Stimulated activated CD4-positive, alpha-beta T cell treated with anti-CD3 and anti-CD28 coated beads, Interleukin-15, amount 100 ng/mL, for 1 hour (primary cell): Measurements from ENCODE around the gene SLC12A9.

Experiments used
- DNase-seq, 2 donors: peaks; one replicate each; pipeline ENCODE4 v3.0.0-alpha.2; 2020; ENCODE audit warnings: low read depth in 1 of 2, low spot score in 1 of 2

The SLC12A9 gene

DNA sequence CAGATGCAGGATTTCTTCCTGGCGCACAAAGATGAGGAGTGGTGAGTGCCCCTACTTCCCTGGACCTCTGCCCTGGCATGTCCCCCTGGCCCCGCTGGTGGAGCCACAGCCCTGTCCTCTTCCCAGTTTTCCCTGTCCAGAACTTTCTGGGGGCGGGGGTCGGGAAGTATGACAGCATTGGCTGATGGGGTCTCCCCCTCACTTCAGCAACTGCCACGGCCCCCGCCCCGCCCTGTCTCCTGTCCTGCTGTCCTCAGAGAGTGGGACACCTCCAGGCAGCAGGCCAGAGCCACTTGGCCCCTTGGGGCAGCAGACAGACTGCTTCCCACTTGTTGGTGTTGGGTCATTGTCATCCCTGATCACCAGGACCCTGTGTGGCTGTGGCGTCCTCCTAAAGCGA is 29.7 kb downstream of the SLC12A9 start:
- DNase-seq: no peak

DNA sequence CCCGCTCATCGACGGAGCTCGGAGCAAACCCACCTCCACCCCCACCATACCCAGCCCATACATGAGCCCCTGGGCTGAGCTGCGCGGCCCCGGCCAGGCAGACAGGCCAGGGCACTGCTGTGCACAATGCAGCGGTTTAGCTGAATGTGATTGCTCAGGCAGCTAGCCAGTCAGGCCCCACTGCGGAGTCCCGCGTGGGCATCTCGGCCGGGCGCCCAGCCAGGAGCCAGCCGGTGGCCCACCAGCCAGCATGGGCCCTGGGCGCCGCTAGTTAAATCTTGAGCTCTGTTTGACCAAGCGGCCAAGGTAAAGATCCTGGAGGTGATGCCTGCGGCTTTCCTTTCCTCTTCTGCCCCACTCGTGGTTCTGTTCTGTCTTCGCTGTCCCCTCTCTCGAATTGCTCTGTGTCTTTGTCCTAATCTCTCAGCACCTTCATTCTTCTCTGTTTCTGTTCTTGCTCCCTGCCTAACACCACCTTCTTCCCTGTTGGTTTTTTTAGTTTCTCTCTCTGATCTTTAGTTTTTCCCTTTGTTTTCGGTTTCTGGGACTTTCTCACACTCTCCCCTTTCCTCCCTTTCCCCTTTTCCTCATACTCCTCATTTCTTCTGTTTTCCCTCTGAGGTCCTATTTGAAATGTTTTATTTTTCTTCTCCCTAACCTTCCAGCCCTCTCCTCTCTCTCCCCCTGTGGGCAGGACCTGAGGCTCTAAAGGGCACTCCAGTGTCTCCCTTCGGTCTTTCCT is 30.4 kb downstream of the SLC12A9 start:
- DNase-seq: no peak

DNA sequence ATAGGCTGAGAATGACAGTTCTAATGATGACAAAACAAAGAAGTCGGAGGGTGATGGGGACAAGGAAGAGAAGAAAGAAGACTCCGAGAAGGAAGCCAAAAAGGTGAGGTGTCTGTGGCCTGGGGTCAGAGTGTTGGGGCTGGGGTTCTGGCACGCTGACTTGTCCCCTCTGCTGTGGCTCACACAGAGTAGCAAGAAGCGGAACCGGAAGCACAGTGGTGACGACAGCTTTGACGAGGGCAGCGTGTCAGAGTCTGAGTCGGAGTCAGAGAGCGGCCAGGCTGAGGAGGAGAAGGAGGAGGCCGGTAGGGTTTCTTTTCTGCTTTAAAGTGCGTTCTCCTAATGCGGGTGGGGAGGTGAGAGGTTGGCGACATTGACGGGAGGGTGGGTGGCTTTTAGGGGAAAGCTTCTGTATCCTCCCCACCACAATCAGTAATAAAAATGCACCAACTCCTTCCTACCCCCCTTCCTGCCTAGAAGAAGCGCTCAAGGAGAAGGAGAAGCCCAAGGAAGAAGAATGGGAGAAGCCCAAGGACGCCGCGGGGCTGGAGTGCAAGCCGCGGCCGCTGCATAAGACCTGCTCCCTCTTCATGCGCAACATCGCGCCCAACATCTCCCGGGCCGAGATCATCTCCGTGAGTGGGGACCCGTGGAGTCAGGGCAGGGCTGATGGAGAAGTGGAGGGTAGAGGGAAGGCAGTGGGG is 32.4 kb downstream of the SLC12A9 start:
- no peak for DNase-seq

DNA sequence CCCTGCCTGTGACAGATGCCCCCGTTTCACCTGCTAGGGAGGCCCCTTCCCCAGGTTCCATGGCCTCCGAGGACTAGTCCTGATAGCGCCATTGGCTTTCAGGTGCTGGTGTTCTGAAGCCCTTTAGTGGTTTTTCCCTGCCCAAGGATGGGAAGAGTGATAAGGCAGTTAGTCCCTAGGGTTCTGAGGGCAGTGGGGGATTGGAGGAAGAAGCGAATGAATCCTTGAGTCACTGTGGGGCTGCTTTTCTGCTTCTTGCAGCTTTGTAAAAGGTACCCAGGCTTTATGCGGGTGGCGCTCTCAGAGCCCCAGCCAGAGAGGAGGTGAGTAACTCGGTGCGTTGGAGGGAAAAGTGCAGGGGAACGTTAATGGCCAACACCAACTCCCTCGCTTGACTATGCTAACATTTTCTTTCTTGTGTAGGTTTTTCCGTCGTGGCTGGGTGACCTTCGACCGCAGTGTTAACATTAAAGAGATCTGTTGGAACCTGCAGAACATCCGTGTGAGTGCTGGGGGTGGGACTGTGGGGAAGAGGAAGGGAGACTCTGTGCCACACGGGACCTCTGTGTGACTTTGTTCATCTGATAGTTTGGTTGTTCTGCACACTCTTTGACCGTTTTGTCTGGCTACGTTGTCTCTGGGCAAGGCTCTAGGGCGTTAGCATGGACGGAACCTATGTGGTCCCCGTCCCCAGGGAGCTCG is 33.1 kb downstream of the SLC12A9 start:
- DNase-seq: no peak

DNA sequence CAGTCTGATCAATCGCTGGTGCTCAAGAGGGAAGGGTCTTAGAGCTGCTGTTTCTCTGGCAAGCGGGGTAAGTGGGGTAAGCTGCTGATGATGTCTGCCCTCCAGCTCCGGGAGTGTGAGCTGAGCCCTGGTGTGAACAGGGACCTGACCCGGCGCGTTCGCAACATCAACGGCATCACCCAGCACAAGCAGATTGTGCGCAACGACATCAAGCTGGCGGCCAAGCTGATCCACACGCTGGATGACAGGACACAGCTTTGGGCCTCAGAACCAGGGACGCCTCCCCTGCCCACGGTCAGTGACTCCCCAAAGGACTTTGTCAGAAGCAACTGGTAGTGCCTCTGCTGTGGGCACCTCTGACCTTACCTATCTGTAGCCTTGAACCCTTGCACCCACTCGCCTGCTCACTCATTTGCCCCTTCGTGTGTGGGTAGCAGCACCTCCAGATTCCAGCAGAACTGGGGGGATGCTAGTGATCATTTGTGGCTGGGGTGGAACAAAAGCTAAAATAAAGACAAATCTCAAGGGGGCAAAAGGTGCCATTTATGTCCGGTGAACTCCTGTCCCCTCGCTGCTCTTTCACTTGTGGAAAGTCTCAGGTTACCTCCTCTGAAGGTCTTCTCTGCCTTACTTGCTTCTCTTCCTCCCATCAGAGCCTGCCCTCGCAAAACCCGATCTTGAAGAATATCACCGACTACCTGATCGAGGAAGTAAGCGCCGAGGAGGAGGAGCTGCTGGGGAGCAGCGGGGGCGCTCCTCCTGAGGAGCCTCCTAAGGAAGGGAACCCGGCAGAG is 33.8 kb downstream of the SLC12A9 start:
- no peak for DNase-seq

DNA sequence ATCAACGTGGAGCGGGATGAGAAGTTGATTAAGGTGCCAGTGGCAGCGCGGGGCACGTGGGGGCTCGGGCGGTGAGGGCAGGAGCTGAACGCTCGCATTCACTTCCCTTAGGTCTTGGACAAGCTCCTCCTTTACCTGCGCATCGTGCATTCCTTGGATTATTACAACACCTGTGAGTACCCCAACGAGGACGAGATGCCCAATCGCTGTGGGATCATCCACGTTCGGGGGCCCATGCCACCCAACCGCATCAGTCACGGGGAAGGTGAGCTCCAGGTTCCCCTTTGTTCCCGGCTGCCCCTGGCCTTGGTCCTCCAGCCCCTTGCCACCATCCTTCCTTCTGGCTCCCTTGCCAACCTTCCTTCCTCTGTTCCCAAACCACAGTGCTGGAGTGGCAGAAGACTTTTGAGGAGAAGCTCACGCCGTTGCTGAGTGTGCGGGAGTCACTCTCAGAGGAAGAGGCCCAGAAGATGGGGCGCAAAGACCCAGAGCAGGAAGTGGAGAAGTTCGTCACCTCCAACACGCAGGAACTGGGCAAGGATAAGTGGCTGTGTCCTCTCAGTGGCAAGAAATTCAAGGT is 34.5 kb downstream of the SLC12A9 start:
- DNase-seq: no peak

DNA sequence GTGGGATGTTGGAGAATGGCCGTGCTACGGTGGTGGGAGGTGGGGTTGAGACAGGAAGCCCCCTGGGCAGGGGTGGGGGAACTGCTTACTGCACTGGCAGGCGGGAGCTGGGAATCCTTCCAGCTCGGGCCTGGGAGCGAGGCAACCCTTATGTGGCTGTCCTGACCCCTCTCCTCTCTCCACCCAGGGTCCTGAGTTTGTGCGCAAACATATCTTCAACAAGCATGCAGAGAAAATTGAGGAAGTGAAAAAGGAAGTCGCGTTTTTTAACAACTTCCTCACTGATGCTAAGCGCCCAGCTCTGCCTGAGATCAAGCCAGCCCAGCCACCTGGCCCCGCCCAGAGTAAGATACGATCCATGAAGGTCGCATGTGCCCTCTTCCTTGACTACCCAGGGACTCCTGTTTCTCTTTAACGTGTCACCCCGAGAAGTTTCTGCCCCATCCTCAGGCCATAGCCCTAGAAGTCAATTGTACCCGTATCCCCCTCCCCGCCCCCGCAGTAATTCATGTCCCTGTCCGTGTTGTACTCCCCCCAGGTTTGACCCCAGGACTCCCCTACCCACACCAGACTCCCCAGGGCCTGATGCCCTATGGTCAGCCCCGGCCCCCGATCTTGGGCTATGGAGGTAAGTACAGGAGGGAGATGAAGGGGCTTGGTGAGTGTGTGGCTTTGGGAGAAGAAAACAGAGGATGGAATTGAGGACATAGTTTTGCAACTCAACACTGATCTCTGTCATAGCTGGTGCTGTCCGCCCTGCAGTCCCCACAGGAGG is 35.2 kb downstream of the SLC12A9 start:
- DNase-seq: no peak

DNA sequence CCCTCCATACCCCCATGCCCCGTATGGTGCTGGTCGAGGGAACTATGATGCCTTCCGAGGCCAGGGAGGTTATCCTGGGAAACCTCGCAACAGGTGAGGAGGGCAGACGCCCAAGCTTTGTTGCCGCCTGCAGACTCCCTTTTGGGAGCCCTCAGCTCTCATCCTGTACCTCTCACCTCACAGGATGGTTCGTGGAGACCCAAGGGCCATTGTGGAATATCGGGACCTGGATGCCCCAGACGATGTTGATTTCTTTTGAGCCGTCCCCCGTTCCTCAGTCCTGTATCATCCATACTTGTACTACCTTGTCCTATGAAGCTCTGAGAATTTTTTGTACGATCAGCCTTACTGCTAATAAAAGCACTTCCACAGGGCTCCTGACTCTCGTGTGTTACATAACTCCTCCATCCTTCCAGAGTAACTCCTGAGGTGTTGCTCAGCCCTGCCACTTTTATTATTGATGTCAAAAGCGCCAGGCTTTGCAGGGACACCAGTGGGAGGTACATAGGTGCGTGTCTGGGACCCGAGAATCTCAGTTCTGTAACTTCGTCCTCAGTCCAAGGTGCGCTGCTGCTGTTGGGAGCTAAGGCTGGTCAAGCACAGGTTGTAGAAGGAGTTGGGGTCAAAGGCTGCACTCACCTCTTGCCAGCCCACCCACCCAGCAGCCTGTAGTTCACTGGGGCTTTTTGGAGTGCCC is 35.9 kb downstream of the SLC12A9 start:
- DNase-seq: no peak

DNA sequence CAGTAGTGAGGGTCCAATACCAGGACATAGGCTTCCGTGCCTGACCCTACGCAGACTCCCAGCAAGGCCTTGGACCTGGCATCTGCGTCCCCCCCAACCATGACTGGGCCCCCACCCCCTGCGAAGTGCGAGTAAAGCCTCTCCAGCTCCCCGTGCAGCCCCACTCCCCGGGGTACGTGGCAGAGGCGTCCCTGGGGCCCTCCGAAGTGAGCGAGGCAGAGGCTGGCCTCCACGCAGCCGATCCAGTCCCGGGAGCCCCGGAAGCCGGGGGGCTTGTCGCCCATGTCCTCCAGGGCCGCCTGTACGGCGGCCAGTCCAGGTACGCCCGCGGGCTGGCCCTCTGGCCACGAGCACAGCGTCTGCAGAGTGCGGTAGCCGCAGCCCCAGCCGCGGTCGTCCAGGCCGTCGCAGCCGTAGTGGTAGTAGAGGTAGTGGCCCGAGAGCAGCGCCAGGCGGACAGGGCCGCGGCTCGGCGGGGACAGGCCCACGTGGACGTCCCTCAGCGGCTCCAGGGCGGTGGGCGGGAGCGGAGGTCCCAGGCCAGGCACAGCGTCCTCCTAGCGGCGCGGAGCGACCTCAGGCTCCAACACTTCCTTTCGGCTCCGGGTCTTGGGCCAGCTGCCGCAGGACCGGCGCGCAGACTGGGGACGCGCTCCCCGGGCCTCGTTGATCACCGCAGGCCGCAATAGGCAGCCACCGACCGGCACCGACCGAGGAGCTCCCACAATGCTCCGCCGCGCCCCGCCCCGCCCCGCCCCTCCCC is 36.7 kb downstream of the SLC12A9 start, which contains the start of gene UFSP1:
Gene UFSP1 (minus strand): TSS at position 728 of the 763 bp plus-strand sequence. CDS start 444 bp downstream, at position 284.
- DNase-seq: no peak

DNA sequence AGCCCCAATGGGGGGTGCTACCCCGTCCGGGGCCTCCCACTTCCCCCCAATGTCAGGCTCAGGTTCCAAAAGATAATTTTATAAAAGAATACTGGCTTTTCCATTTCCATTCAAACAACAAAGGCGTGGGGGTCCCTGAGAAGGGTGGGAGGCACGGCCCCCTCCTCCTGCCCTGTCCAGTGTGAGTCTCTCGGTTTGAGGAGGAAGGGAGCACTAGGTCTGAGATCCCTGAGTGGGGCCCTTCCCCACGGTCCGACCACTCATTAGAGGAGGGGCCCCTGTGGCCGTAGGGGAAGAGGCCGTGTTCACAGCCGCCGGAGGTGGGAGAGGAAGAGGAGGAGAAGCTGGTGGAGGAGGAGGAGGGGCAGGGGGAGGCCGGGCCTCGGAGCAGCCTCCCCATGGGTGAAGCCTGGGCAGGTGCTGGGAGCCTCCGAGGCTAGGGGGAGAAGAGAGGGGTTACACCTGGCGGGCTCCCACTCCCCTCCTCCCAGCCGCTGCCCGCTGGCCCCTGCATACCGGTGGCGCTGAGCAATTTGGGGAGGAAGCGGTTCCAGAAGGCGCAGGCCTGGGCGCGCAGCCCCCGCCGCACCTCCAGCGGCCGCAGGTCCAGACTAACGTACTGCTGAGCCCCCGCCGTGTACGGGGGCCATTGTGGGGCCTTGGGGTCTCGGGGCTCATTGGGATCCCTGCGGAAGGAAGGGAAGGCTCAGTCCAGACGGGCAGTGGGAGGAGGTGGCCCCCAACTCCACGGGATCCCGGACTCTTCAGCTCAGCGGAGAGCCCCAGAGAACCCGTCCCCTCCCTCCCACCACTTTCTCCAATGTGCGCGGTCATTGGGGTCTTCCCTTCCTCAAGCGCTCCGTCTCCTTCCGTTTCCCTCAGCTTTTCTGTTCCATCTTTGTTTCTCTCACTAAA is 38.4 kb downstream of the SLC12A9 start:
- DNase-seq: no peak

DNA sequence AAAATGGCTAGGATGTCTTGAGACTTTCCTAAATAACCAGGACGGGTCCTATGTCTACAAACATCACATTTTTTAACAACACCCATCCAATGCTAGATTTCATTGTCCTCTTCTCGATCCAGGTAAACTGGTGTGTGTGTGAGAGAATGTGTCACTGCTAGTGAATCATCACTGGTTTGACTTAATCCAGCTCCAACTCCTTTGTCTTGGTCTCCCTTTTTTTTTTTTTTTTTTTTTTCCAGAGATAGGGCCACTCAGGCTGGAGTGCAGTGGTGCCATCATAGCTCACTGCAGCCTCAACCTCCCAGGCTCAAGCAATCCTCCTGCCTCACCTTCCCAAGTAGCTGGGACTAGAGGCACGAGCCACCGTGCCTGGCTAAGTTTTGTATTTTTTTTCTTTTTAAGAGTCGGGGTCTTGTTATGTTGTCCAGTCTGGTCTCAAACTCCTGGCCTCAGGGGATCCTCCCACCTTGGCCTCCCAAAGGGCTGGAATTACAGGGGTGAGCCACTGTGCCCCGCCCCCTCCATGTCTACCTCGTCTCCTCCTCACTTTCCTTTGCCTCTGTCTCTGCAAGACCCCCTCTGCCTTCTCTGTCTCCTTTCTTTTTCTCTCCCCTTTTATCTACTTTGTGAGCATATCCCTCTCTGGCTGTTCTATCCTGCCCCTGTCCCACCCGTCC is 39.2 kb downstream of the SLC12A9 start:
- no peak for DNase-seq

DNA sequence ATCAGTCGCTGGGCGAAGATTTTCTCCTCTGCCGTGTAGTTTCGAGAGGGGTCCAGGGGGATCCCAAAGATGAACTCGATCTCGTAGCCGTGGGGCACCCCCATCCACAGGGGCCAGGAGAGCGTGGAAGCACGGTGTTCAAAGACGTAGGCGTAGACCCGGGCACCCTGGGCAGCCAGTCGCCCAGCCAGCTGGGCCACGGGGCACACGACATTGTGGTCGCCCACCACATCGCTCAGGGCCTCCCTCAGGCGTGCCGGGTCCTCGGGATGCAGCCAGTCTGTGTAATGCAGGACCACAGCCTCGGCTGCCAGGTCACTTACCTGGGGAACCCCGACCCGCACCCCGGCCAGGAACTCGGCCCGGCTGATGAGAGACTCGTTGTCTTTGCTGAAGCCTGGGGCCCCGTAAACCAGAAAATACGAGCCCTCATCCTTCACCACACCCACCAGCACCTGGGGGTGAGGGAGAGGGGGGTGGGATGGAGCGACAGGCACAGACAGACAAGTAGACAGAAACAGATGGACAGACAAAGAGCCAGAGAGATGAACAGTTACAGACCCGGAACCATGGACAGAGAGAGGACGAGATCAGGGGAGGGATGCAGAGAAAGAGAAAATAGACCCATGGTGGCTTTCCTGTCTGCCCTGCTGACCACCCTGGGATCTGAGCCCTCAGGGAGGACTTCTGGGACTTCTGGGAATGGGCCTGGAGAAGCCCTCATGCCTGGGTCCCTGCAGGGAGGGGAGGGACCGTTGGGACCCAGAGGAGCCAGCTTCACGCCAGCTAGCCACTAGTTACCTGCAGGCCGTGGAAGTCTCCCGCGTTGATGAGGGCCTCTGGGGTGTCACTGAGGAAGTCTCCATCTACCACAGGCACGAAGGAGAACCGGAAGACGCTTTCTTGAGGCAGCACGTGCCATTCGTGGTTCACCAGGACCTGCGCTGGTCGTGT is 40.1 kb downstream of the SLC12A9 start:
- DNase-seq: no peak

DNA sequence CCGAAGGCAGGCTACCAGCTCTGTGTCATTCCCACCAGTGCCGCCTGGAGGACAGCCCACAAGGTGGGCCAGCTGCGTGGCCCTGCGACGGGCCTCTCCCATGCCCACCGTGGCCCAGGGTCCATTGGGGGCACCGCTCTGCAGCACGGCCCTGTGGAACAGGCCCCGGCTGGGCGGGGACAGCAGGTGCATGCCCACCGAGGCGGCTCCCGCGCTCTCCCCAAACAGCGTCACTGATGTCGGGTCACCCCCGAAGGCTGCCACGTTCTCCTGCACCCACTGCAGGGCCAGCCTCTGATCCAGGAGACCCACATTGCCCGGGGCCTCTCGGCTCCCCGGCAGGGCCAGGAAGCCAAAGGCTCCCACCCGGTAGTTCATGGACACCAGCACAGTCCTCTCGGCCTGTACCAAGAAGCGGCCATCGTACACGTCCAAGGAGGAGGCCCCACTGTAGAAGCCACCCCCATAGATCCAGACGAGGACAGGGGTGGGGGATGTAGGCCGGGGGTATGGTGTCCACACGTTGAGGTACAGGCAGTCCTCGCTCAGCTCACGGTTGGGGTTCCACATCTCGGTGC is 40.9 kb downstream of the SLC12A9 start:
- DNase-seq: no peak

DNA sequence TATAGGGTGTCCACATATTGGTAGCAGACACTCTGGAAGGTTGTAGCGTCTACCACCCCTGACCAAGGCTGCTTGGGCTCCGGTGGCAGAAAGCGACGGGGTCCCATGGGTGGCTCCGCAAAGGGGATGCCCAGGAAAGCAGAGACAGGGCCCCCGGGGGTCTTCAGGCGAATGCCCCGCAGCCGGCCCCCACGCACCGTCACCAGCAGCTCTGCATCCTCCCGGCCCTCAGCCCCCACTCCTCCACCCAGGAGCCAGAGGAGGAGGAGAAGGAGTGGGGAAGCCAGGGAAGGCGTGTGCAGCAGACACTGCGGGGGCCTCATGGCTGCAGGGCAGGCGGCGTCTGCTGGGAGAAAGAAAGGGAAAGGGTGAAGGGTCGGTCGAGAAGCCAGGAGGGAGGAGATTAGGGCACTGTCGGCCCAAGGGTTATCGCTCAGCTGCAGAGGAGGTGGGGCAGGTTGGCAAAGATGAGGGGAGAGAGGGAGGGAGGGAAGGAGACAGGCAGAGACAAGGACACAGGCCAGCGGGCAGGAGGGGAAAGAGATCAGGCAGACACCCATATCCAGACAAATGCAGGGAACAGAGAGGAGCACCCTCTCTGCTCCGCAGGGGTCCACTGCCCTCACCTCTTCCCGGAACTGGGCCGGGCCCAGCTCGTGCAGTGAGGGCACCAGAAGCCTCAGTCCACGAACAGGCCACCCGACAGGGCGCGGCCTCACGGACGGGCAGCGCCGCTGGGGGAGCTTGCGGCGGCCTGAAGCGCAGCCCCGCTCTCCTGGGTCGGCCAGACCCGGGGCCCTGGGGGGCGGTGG is 41.6 kb downstream of the SLC12A9 start:
- no peak for DNase-seq
